Heart left ventricle (tissue), 16 donors: ENCODE measurements around the gene ZDHHC11B. TPM values are rescaled to one million over a fixed set of nuclear protein-coding genes. Genes with fewer than 3 reads are reported as not detected.
"Not testable (repeated sequence)": the region's sequence is repeated elsewhere in the genome, so short reads cannot be mapped to it uniquely, and the experiment has no call there.

Experiments
- ATAC-seq, 4 donors: fragments of 200-7000 bp; cut with Tn5 transposase; one replicate each; pipeline ENCODE4 v1.9.1; 2020 to 2022; ENCODE audit warnings: moderate library complexity in 4 of 4, mild to moderate bottlenecking in 3 of 4, moderate number of reproducible peaks in 1 of 4
- DNase-seq, 5 donors: peaks; one replicate each; pipeline ENCODE4 v3.0.0-alpha.2; 2020
- H3K27ac ChIP-seq, 12 donors: fragments of 200-600 bp; sonication (generic) in 4 of 12; one replicate each; pipeline versions ENCODE4 v1.5.0 to v1.8.0; 2016 to 2022; ENCODE audit warnings: mild to moderate bottlenecking in 2 of 12
- H3K27me3 ChIP-seq, 9 donors: fragments of 200-600 bp; sonication (generic) in 2 of 9; one replicate each; pipeline versions ENCODE4 v1.5.1 to v1.8.0; 2016 to 2022; ENCODE audit warnings: mild to moderate bottlenecking in 3 of 9
- H3K36me3 ChIP-seq, 9 donors: fragments of 200-600 bp; sonication (generic) in 2 of 9; one replicate each; pipeline versions ENCODE4 v1.5.0 to v1.8.0; 2018 to 2022; ENCODE audit warnings: mild to moderate bottlenecking in 2 of 9
- H3K4me1 ChIP-seq, 12 donors: fragments of 200-600 bp; sonication (generic) in 4 of 12; one replicate each; pipeline versions ENCODE4 v1.5.0 to v1.8.0; 2016 to 2022; ENCODE audit warnings: mild to moderate bottlenecking in 3 of 12
- H3K4me3 ChIP-seq, 12 donors: fragments of 200-600 bp; sonication (generic) in 4 of 12; one replicate each; pipeline versions ENCODE4 v1.5.0 to v1.8.0; 2017 to 2022; ENCODE audit warnings: mild to moderate bottlenecking in 9 of 12, moderate library complexity in 4 of 12
- H3K9me3 ChIP-seq, 12 donors: fragments of 200-600 bp; sonication (generic) in 4 of 12; one replicate each; pipeline versions ENCODE4 v1.5.0 to v1.8.0; 2016 to 2022; ENCODE audit warnings: mild to moderate bottlenecking in 1 of 12
- WGBS, 4 donors: extraction: QIAGEN DNeasy Blood & Tissue Kit in 2 of 4; methylation state at CpG; one replicate each; pipeline versions ENCODE4 v1.1.5 to v1.1.7; 2013 to 2018; 5-methylcytosine and 5-hydroxymethylcytosine counted together
- intact Hi-C, 10 donors: fragments of 100-400 bp; cut with DNase I; formaldehyde crosslinking; loops; one replicate each; pipeline versions ENCODE4 v1.11.1 to v1.14.2; 2022
- polyA plus RNA-seq, 2 donors: library from polyadenylated mRNA; stranded (reverse); fragments of 200-250 nt; gene quantifications; one replicate each; pipeline ENCODE4 v1.2.3, GENCODE V29; 2013
- total RNA-seq, 9 donors: library from RNA; depleted of rRNA in 2 of 9; stranded (reverse); fragments of >200 nt in 2 of 9; fragmentation: NEBNext Ultra II Directional in 3 of 9; extraction: Animal tissue kit (Norgen Biotek cat#: 25700) in 3 of 9; gene quantifications; one replicate each; pipeline versions ENCODE4 v1.1.0 to v1.2.4, GENCODE V29; 2016 to 2023
- donor health status: ischemic (EF 13 %, LVEDD 7.1; RV severe dilation, severe dysfunction).
- donor health status: healthy with polysubstance abuse.
- donor health status: DM: no; HTN: yes; CAD: no.
- donor health status: DM: no; HTN: no; CAD: no.
- donor health status: ischemic (EF 25% LVEDD 6.9; RV normal size, moderate dysfunction).
- donor health status: ischemic (EF 25% LVEDD 5.7; RV mildly dilated, moderate dysfunction).
- donor health status: healthy.
- donor health status: DM: yes; HTN: yes; CAD: no.
- donor health status: ischemic (EF 35%, LVEDD 5.7; RV mildly dilated, moderate dysfunction).
- donor health status: nonischemic (EF 11% LVEDD 7.7; RV severe dilation, severe dysfunction).
- donor health status: DM: yes; HTN: yes; CAD: no.
- donor health status: PGD.
- donor health status: ischemic (EF 29% LVEDD 5.4; RV normal size, mild dysfunction).
- donor health status: nonischemic (EF 23%, LVEDD 6.1; RV moderate dilation, normal function).

ZDHHC11B gene
- total and polyA plus RNA-seq, 11 donors = 3.0 to 26.5 (median 8.8) TPM

GRCh38 chr5:708374-708773 lies 76.2 kb downstream of the ZDHHC11B start:
- DNase-seq, H3K4me1 ChIP-seq, H3K27me3 ChIP-seq, H3K9me3 ChIP-seq, H3K36me3 ChIP-seq, intact Hi-C loops, H3K4me3 ChIP-seq, H3K27ac ChIP-seq: not testable (repeated sequence)
- ATAC-seq = peak in 1 of 4 donors; percentile 26
- WGBS, 4 donors = 89 to 100% (median 93%) methylated on average over 4 of the region's 4 CpGs

- intact Hi-C loops, DNase-seq, H3K27me3 ChIP-seq, H3K9me3 ChIP-seq, ATAC-seq, H3K36me3 ChIP-seq, H3K4me1 ChIP-seq, H3K27ac ChIP-seq, H3K4me3 ChIP-seq: not testable (repeated sequence)
- 63 to 82% (median 77%) methylated on average over 7 of the region's 7 CpGs for WGBS, 4 donors
These were observed 78.4 kb downstream of the ZDHHC11B start for GRCh38 chr5:706127-706526.

DNA sequence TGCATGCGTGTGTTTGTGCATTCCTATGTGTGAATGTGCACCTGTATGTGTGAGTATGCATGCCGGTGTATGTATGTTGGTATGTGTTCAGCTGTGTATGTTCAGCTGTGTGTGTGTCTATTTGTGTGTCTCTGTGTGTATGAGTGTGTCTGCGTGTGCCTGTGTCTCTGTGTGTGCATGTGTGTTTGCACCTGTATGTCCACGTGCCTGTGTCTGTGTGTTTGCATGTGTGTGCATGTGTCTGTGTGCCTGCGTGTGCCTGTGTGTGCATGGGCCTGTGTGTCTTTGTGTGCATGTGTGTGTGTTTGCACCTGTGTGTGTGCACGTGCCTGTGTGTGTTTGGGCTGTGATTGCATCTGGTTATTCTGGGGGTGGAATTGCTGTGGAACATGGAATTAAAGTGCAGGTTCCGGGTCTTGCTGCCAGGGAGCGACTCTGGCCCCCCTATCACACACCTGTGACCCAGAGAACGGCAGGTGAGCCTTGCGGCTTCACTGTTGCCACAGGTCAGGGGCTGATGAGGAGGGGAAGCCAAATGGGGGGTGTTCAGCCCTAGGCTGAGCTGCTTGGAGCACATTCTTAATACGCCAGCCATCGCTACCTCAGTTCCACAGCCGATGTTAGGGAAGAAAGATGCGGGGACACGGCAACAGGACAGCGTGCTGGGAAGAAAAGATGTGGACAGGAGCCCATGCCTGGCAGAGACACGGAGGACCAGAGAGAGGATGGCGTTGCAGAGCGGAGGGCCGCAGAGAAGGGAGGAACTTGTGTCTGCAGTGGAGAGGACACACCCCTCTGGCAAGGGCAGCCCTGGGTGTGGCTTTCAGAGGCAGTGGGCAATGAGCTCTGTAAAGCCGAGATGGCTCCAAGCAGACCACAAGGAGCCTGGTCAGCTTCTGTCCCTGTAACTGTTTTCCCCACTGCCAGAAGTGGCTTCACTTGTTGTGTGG lies 87.5 kb downstream of the ZDHHC11B start:
- WGBS, 4 donors = 84 to 91% (median 85%) methylated on average over 18 to 20 of the region's 21 CpGs
- not testable (repeated sequence) for DNase-seq, ATAC-seq, H3K27me3 ChIP-seq, H3K4me3 ChIP-seq, H3K27ac ChIP-seq, H3K36me3 ChIP-seq, H3K4me1 ChIP-seq
- H3K9me3 ChIP-seq = peaks cover 0 to 19% (median 2%) of the 10 kb centered on the region in 12 donors
- intact Hi-C loops = loop anchor here in 3 of 10 donors (5.0 to 10.0 kb wide), 2 partner anchors 88 to 90 kb away; partner anchors contain the start of gene ZDHHC11B (in 1 of the 3)

- not testable (repeated sequence) for H3K4me3 ChIP-seq, H3K27me3 ChIP-seq, DNase-seq, H3K36me3 ChIP-seq, ATAC-seq, H3K4me1 ChIP-seq, H3K27ac ChIP-seq
- intact Hi-C loops = loop anchor here in 3 of 10 donors (5.0 to 10.0 kb wide), 2 partner anchors 89 to 91 kb away; partner anchors contain the start of gene ZDHHC11B (in 1 of the 3)
- H3K9me3 ChIP-seq = peaks cover 0 to 19% (median 2%) of the 10 kb centered on the region in 12 donors
- 91 to 98% (median 94%) methylated on average over 2 to 8 of the region's 8 CpGs for WGBS, 4 donors
These were observed 88.3 kb downstream of the ZDHHC11B start for GRCh38 chr5:696191-696590.

GRCh38 chr5:695475-695874 lies 89.1 kb downstream of the ZDHHC11B start:
- H3K27ac ChIP-seq, DNase-seq, ATAC-seq, H3K36me3 ChIP-seq, H3K4me1 ChIP-seq, H3K4me3 ChIP-seq, H3K27me3 ChIP-seq: not testable (repeated sequence)
- WGBS, 4 donors = 79 to 88% (median 86%) methylated on average over 8 to 10 of the region's 13 CpGs; no CpG with 5 or more reads in 1 of the 4 donors
- intact Hi-C loops = loop anchor here in 3 of 10 donors (5.0 to 10.0 kb wide), 2 partner anchors 89 to 92 kb away; partner anchors contain the start of gene ZDHHC11B (in 1 of the 3)
- H3K9me3 ChIP-seq = peaks cover 0 to 19% (median 2%) of the 10 kb centered on the region in 12 donors

DNA sequence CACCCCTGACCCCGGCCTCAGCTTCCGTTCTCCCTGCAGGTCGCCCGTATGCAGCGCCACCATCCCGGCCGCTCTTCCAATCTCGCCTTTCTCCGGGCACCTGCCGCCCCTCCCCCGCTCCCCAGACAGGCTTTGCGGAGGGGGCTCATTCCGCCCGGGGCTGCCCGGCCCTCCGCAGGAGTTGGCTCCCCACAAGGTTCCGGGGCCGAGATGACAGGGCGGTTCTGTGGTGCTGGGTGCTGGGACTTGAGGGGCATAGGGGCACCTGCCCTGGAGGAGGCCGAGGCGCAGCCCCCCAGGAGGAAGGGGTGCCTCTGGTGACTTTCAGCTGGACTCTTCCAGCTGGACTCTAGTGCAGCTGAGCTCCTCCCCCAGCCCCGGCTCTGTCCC lies 90.5 kb downstream of the ZDHHC11B start:
- H3K36me3 ChIP-seq, H3K4me1 ChIP-seq, H3K27me3 ChIP-seq: not testable (repeated sequence)
- Histone ChIP-seq H3K4me3 (peak overlapping the region in 11 of 12 donors; percentile 45 to 76 (median 60)), H3K9me3 (peaks cover 0 to 15% (median under 1%) of the 10 kb centered on the region in 12 donors), H3K27ac (peak overlapping the region in 3 of 12 donors; percentile 68 to 89 (median 87))
- intact Hi-C loops = loop anchor here in 1 of 10 donors (10.0 kb wide), 1 partner anchor 91 kb away; the partner anchor contains the start of gene ZDHHC11B
- peak in 1 of 5 donors; percentile 38 for DNase-seq
- WGBS, 4 donors = 5 to 8% (median 6%) methylated on average over 8 to 14 of the region's 22 CpGs; no CpG with 5 or more reads in 1 of the 4 donors
- peak in 1 of 4 donors; percentile 3 for ATAC-seq
